GM19193 (cell line): ENCODE measurements around the gene RCOR1.

Experiments
- POLR2A ChIP-seq: IDR thresholded peaks from 4 replicates; pipeline ENCODE4 v1.6.1; 2011; ENCODE audit not compliant: insufficient read depth, insufficient read length; ENCODE audit errors: extremely low read depth

RCOR1 gene

DNA sequence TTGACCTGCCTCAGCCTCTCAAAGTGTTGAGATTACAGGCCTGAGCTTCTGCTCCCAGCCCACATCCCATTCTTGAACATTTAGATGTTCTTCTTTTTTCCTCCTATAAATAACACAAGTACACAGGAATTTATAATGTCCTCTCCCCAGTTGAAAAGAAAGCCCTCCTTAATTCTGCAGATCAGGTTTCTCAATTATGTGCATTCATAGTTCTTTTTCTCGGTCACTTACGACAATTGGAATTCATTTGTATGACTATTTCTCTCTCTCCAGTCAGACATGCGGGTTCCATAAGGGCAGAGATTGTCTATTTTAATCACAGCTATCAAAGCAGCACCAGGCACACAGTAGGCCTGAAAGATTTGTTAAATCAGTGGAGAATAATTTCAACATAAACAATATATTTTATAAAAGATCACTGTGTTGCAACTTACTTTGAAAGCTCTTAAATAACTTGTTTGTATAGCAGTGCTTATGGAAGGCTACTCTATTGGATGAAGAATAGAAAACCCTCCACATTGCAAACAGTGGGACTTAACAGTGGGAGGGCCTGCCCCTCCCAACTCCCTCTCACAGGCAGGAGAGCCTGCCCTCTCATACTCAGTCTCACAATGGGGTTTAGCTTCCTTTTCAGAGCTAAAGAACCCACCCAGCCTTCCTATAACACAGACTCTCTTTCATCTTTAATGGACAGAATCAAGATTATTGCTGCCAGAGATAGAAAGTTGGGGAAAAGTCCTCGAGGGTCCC is 100.7 kb downstream of the RCOR1 start:
- TF ChIP-seq POLR2A, result no peak

DNA sequence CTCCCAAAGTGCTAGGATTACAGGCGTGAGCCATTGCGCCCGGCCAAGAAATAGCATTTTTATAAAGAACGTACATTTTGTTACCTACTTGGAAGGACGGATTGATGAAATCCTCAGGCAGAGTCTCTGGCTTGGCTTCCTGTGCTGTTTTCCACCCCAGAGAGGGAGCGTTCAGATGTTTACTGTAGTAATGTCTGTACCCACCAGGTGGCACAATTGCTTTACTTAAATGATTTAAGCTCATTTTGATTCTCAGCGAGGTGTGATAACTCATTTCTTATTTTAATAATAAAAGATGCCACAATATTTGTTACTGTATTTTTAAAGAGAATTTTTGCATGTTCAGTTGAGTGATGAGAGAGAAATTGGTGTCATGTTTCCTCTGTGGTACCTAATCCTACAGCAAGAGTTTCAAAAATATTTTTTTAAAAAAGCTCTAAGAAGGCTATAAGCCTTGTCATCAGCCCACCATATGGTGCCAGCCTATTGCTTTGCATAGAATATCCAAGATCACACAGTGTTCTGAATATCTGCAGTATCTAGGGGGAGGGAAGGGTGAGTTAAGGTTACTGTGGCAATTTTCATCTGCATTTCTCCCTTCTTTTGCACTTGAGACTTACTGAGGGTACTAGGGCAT is 102.2 kb downstream of the RCOR1 start:
- TF ChIP-seq POLR2A, result no peak

DNA sequence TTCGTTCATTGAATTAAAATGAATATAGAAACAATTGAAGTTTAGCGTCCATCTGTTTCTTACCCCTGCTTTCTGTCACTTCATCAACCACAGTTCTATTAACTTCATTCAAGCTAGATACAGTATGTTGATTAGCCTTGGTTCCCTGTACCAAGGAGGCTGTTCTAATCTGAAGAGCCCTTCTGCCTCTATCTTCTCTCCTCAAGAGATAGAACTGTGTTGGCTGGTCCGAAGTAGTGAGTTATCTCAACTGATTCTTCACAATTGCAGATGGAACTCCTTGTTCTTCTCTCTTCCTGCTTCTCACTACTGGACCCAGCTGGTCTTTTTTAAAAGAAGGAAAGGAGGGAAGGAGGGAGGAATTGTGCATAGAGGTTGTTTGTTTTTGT is 102.7 kb downstream of the RCOR1 start:
- TF ChIP-seq POLR2A, result no peak

DNA sequence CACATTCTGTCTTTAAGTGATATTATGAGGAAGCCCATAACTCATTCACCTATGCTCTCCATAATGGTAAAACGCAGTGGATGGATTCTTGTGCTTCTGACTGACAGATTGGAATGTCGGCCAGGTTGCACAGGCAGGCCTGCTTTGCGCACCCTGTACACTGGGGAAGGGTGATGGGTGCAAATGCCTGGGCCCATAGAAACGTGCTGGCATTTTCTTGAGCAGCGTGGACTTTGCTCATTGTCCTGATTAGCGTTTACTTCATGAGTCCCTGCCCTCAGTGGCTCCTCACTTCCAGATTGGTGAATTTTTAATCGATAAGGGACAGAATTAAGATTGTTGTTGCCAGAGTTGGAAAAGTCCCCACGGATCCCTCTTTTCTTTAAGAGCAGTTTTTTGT is 103.9 kb downstream of the RCOR1 start:
- no peak for TF ChIP-seq POLR2A

DNA sequence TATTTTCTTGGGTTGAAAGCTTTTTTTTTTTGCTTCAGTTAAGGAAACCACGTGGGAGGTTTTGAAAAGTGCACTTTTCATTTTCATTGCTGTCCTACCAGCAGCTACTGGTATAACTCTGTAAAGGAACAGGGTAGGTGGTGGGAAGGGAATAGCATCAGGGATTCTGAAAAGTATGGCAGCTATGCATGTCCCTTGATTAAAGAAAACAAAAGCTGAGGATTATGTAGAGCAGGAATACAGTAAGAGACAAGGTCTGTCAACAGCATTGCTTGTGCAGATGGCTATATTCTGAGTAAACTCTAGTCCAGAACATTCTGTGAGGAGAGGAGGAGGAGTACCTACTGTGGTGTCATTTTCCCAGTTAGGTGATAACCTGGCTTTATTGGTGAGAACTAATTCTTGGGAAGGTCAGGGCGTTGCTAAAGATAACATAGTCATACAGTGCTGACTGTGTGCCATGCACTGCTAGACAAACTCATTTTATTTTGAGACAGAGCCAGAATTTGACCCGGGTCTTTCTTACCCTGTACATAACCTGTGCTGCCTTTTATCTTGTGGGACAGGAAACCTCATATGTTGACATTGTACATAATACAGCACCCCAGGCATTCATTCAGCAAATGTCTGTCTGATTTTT is 104.5 kb downstream of the RCOR1 start:
- no peak for TF ChIP-seq POLR2A

DNA sequence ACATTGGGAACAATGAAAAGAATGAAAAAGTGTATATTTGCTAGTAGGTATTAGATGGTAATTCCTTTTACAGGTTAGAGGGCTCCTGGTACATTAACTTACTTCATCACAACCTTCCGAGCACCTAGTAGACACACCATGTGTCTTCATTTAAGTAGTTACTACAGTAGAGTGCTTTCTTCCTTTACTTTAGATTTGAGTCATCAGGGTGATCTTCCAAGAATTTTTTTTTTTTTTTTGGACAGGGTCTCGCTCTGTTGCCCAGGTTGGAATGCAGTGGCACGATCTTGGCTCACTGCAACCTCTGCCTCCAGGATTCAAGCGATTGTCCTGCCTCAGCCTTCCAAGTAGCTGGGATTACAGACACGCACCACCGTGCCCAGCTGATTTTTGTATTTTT is 105.1 kb downstream of the RCOR1 start:
- no peak for TF ChIP-seq POLR2A

DNA sequence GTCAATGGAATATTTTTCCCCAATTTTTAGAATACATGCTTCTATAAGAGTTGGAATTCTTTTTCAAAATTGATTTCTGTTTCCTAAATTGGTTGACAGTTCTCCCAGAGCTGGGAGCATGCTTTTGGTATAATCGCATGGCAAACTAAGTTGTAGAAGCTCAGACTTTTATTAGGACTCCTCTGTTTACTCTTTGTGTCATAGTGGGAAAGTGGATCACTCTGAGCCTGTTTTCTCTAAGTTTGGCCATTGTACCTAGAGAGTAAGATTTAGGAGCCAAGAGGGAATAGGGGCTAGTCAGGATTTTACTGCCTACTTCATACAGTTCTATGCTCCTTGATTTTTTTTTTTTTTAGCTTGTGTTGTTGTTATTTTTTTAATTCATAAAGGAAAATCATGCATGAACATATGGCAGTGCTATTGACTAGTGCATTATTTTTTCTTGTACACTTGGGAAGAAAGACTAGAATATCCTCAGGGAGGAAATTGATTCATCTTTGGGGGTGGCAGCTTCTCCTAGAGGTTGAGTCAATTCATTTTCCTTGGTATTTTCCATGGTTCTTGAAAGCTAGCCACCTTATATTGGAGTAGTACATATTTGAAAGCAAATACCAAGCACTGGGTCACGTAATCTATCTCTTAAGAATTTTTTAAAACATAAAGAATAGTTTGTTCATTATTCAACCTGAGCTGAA is 107.1 kb downstream of the RCOR1 start:
- TF ChIP-seq POLR2A, result no peak

DNA sequence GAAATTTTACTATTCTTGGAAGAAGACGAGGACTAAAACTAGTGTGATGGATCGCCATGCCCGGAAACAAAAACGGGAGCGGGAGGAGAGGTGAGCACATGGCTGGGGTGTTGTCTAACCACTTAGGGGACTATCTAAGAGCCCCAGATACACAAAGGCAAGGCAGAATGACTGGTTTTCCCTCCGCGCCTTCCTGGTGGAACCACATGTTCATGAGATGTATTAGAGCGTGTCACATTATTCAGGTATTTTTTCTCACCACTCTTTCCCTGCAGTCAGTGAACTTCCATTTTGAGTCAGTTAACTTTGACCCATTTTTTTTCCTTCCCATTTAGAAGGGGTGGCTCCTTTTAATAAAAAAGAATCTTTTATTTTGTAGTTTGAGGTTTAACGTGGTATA is 116.0 kb downstream of the RCOR1 start:
- TF ChIP-seq POLR2A, result no peak

DNA sequence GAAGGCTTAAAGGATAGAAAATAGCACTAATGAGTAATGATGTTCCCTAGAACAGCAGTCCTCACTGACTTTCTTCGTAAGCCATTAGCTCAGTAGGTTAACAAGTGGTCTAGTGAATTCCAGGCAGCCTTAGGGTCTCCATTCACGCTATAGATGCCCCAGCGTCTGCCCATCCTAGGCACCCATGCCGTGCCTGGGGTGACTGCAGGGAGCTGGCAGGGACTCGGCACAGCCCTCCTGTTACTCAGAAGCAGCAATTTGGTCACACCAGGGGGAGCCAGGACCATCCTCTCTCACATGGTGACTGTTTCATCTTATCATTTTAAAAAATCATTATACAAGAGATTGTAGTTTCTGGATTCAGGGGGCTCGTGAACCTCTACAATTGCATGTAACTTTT is 118.8 kb downstream of the RCOR1 start:
- TF ChIP-seq POLR2A, result no peak

DNA sequence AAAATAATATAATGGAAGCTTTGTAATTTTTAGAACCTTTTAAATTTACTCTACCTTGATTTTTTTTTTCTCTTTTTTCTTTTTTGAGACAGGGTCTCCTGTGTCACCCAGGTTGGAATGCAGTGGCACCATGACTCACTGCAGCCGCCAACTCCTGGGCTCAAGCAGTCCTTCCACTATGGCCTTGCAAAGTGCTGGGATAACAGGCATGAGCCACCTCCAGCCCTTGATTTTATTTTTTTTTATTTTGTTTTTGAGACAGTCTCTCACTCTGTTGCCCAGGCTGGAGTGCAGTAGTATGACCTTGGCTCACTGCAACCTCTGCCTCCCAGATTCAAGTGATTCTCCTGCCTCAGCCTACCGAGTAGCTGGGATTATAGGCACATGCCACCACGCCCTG is 119.5 kb downstream of the RCOR1 start:
- no peak for TF ChIP-seq POLR2A

DNA sequence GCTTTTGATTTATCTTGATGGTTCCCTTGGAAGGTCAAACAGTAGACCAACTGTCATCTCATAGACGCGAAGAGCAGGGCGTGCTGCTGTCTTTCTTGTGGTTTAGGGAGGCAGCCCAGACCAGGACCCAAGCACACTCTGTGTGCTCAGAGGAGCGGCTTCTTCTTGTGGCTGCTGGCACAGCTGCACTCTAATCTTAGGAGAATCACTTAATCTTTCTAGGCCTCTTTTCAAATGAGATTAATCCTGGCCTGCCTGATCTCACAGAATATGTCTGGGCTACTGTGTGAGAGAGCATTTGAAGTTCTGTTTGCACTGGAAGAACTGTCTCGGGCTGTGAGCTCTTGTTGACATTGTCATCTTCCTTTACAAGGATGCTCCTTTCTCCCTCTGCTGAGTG is 124.8 kb downstream of the RCOR1 start:
- TF ChIP-seq POLR2A, result no peak

DNA sequence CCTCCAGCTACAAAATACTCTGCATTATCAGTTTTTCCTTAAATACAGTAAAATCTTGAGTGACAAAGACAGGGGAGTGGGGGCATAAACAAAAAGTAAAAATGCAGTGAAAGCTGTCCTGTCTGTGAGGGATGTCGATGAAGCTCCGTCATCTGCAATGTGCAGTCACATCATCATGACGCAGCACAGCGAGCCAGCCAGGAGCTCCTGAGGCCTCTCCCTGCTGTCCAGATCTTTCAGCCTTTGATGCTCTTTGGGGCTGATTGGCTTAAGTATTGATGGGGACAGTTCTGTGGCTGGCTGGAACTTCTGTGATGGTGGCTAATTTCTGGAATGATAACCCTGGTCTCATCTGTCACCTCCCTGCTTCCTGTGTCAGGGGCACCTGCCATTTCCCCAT is 130.2 kb downstream of the RCOR1 start:
- TF ChIP-seq POLR2A, result no peak

DNA sequence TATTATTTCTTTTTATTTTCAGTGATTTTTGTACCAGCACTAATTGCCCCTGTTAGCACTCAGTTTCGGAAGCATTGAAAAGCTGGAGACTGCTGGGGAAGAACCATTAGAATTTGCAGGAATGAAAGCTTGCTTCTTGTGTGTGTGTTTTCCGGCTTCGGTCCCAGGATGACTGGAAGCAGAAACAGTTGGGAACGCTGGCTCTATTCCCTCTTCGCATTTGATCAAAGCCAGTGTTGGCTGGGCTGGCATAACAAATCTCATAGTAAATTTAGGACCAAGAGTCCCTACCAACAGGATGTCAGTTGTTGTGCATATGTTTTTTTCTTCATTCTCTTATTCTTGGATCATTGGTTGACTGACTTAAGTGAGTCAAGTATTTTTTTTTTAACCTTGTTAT is 131.2 kb downstream of the RCOR1 start:
- no peak for TF ChIP-seq POLR2A

DNA sequence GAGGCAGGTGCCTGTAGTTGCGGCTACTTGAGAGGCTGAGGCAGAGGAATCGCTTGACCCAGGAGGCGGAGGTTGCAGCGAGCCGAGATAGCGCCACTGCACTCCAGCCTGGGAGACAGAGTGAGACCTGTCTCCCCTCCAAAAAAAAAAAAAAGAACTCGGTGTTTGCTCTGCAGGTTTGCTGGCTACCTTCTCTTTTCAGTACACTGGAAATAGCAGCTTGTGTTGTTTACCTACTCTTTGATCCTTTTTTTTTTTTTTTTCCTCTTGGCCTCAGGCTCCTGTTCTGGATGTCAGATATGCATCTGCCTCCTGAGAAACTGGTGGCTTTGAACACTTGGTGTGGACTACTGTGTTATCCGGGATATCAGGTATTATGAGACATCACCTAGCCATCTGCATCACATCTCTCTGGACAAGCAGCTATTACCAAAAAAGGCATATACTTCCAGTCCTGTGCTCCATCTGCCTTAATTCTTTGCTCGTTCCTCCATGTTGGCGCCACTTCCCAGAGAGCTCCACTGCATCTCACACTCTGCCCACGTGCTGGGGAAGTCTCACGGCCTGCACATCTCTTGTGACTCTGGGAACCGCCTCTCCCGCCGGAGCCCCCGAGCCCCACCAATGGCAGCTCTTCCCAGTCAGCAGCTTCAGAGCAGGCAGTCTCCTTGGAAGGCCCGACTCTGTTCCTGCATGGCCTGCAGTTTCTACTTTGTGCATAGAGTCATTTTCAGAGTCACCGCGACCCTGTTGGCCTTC is 133.9 kb downstream of the RCOR1 start:
- no peak for TF ChIP-seq POLR2A
